GM21529 (cell line): ENCODE measurements around the gene TMEM127.
"Not testable (repeated sequence)": the region's sequence is repeated elsewhere in the genome, so short reads cannot be mapped to it uniquely, and the experiment has no call there.

Source experiments
- ATAC-seq: cut with Tn5 transposase; IDR thresholded peaks from one replicate; pipeline ENCODE4 v1.9.1; 2021; ENCODE audit not compliant: unreplicated experiment

TMEM127 gene

DNA sequence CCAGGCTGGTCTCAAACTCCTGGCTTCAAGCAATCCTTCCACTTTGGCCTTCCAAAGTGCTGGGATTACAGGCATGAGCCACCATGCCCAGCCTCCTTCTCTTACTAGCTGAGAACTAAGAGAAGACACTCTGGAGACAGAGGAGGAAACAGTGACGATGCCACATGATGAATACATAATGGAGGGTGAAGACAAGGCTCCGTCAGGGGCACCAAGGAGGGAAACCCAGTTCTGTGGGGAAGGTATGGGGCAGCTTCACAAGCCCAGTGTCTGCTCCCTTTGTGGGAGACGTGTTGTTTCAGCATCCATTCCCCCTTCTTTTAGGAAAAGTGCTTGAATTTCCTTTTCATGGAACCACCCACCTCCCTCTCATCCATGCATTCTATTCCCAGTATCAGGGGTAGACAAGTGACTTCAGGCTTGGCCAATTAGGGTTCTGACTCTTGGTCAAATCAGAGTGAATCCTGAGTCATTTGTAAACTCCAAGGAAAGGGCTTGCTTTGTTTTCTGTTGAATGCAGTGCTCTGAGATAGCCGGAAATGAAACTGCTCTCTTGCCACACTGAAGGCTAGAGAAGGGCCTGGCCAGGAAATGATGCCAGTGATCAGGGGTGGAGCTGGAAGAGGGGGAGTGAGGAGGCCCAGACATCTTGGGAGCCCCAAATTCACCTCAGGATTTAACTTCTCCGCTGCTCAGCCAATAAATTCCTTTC is 23.7 kb downstream of the TMEM127 start:
- ATAC-seq, result peak; percentile 90

DNA sequence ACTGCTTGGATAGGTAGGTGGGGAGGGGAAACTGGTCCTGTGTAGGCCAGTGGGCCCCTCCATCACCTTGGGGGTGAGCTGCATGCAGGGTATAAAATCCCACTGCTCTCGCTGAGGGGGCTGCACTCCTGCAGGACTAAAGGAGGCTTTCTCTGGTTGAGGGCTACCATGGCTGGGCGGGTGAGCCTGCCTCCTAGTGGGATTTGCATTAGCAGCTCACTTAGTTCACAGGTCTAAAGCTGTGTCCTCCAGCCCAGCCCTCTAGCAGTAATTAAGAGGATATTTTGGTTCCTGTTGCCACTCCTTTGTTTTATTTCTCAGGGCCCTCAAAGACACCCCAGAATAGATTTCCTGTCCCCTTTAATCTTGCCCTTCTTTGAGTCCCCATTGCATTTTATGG is 24.6 kb downstream of the TMEM127 start:
- no peak for ATAC-seq

DNA sequence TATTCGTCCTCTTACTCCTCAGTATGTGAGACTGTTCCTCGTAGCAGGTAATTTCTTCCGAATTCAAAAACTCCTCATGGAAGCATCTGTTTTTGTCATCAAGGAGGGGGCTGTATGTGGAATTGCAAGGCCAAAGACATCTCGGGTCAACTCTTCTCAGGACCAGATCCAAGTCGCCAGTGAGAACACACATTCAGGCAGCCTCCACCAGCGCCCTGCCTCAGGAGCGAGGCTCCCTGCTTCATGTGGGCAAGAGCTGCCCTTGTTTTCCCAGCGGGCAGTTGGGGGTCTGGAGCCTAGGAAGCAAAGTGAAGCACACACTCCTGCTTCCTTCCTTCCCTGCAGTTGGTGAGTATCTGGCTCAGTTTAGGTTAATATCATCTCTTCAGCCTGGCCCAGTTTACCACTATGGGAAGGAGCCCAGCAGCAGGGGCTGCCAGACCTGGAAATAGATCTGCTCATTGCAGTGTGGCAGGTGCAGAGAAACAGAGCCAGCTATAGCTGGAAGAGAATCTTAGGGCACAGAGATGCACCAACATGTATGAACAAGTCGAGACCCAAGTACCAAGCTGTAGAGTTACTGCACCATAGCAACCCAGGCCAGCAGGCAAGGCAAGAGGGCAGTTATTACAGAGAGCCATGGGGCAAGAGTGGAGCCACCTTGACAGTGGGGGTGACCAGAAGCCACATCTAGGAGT is 25.3 kb downstream of the TMEM127 start:
- ATAC-seq, result no peak

DNA sequence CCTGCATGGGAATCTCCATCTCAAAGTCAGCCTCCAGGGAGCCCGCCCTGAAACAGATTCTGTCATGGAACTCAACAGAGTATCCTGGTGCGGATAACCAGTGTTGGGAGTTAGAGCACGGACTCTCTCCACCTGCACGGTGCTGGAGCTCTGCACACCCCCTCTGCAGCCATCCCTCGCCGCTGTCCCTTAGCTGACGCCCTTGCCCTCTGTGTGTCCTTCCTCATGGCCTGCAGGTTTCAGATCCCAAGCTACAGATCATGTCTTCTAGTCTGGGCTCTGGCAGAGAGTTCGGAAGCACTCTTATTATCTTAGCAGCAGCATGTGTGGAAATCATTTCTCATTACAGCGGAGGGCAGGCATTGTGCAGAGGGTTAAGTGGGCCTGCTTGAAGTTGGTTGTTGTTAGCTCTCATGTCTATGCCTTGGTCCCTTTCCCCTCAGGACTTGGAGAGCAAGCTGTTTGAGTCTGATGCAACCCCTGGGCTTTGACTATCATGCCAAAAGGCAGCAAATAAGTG is 26.0 kb downstream of the TMEM127 start:
- no peak for ATAC-seq

DNA sequence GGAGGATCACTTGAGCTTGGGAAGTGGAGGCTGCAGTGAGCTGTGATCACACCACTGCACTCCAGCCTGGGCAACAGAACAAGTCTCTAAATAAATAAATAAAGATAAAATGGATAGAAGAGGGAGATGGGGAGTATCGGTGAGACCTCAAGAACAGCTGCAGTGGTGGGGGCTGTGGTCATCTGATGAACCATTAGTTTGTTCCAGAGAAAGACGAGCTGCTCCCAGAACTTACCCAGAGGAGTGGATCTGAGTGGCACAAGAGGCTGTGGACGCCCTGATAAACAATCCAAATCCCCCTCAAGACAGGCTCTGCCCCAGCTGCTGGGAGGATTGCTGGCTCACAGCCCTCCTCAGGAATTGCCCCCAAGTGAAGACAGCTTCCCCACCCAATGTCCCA is 26.7 kb downstream of the TMEM127 start:
- ATAC-seq, result no peak

DNA sequence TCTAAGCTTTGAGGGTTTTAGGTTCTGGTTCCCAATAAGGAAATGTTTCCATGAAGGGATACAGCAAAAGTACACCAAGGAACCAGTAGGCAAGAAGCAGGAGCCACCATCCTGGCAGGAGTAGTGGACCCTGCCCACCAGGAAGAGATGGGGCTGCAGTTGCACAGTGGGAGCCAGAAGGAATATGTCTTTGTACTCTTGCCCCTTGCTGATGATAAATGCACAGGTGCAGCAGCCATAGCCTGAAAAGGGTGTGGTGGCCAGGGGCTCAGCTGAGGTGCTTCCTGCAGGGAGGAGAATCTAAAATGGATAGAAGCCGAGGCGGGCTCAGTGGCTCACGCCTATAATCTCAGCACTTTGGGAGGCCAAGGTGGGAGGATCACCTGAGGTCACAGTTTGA is 27.5 kb downstream of the TMEM127 start:
- no peak for ATAC-seq

DNA sequence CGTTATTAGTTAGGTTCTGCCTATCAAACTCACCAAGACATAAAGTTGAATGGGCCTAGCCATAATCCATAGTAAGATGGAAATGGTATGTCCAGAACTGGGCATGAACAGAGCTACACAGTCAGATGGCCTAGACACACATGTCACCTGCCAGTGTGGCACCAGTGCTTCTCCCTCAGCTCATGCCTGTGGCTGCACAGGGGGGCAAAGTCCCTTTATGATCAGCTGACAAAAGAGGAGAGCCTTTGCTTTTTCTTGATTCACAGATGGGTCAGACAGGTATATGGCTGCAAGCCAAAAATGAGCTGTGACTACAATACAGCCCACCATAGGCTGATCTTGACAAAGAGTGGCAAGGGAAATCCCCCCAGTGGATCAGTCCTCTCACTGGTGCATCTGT is 28.9 kb downstream of the TMEM127 start:
- ATAC-seq, result no peak

DNA sequence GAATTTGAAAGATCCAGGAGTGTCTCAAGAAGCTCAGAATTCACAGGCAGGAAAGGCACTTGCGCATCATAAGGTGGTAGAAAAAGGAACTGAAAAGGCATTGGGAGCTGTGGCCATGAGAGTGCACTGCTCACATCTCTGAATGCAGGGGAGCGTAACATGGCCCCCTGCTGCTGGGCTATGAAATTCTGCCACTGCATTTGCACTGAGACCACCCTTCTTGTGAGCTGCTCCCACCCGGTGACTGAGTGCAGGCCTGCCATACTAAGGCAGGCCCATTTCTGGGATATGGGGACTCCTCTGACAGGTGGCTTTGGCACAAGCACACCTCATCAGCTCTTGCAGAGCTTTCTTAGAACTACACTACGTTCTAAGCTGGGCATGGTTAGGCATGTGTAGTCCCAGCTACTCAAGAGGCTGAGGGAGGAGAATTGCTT is 31.9 kb downstream of the TMEM127 start:
- ATAC-seq, result peak; percentile 94

DNA sequence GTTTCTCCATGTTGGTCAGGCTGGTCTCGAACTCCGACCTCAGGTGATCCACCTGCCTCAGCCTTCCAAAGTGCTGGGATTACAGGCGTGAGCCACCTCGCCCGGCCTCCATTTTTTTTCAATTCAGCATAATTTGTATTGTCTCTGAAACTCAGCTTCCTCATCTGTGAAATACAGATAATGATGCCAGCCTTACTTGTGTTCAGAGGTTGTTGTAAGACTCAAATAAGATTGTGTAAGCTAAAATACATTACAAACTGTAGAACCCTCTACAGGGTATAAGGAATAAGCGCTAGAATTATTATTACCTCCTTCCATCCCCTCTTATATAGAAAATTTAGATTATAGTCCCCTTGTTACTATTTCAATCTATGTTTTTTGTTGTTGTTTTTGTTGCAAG is 32.4 kb downstream of the TMEM127 start:
- ATAC-seq, result no peak

DNA sequence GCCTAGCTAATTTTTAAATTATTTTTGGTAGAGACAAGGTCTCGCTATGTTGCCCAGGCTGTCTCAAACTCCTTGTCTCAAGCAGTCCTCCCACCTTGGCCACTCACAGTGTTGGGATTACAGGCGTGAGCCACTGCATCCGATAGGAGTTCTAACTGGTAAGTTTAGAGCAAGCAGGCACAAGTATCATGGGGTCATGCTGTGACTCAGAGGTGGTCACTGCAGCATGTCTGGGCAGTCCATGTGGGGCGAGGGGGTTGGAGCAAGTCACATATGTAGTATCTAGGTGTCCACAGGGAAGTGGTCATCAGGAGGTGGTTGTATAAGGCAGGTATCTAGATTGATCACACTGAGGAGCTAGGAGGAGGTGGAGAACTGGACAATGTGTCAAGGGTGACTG is 34.5 kb downstream of the TMEM127 start:
- ATAC-seq, result no peak

DNA sequence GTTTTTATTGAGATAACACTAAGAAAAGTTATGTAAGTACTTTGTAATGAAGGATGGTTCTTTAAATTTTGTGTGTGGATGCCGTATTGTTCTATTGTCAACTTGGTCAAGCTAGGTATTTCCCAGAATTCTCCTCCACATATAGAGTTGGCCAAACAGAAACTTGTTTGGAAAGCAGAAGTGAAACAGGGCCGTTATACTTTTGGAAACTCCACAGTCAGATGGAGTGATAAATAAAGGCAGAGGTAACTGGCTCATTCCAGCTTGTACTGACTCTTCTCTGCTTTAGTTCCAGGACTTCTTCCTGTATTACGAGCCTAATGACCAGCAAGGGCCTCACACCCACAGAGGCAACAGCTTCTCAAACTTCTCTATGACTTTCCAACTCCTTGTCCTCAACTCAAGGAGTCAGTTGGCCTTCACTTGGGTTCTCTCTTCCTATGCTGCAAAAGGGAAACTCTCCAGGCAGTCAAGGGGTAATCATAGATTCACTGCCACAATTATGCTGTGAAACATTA is 40.7 kb downstream of the TMEM127 start:
- ATAC-seq, result peak; percentile 90

DNA sequence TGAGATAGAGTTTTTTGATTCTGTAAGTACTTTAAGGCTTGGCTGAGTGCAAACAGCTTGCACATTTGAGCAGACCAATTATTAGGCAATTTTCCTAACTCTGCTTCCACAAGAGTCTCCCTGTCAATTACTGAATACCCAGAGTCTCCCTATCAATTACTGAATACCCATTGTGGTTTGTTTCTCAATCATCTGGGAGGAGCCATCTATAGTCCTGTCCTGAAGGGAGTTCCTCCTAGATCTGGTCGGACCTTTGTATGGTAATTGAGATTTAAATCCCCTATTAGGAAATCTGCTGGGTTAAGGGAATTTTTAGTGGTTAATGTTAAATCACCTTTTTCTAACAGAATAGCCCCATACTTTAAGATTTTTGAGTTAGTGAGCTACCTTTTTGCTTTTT is 44.7 kb downstream of the TMEM127 start:
- not testable (repeated sequence) for ATAC-seq

DNA sequence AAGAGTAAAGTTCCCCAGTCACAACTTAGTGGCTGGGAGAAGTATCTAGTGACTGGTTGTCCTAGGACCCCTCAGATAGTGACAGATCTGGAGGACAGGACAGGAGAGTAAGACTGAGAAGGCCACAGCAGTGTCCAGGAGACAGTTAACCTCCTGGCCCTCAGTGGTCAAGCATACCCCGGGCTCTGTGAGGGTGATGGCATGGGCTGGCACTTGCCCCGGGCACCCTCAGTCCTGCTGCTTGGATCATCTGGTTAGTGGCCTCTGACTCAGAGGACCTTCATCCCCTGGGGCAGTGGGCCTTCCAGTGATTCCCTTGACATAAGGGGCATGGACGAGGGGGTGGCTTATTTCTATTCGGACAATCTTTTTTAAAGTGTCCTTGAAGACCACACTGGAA is 45.8 kb downstream of the TMEM127 start:
- ATAC-seq, result not testable (repeated sequence)

DNA sequence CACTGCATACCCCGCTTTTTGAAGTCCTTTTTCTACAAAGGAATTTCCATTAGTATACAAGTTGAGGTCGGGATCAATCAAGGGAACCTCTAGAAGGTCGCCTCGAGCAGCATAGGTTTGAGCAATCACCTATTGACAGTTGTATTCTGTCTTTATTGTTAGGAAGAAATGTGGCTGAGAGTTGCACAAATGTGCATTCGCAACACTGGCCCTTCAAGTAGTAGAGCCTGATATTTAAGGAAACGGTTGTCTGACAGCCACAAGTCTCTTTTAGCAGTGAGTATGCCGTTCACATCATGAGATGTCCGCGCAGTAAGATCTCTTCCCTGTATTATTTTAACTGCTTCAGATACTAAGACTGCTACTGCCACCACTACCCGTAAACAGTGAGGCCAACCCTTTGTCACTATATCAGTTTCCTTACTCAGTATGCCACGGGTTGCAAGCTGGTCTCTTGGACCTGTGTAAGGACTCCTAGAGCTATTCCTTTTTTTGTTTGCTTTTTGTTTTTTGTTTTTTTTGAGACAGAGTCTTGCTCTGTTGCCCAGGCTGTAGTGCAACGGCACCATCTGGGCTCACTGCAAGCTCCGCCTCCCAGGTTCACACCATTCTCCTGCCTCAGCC is 47.2 kb downstream of the TMEM127 start:
- no peak for ATAC-seq

DNA sequence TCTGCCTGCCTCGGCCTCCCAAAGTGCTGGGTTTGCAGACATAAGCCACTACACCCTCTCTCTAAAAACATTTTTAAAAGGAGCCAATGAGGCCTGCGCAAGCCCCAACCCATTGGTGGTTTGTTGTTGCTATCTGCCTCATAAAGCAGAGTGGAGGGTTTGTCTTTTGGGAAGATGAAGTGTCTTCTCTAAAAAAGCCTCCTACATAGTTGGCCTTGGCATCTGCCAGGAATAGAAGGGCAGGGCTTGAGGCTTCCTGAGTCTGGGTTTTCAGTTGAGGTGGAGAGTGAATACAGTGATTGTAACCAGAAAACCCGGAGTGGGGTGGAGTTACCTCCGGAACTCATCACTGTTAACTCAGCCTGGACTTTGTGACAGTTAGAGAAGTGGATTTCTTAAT is 51.2 kb downstream of the TMEM127 start:
- no peak for ATAC-seq

DNA sequence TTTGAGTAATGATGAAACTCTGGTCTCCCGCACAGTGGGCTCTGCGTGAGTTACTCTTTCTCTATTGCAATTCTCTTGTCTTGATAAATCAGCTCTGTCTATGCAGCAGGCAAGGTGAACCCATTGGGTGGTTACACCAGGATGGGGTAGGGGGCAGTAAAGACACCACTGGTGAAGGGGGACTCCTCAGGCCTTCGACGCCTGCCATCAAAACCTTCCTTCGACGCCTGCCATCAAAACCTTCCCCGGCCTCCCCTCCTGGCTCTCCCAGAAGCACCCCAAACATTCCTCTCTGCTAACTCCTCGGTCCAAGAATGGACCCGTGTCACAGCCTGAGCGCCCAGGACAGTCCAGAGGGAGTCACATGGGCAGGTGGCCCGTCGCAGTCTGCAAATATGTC is 52.4 kb downstream of the TMEM127 start:
- ATAC-seq, result no peak

DNA sequence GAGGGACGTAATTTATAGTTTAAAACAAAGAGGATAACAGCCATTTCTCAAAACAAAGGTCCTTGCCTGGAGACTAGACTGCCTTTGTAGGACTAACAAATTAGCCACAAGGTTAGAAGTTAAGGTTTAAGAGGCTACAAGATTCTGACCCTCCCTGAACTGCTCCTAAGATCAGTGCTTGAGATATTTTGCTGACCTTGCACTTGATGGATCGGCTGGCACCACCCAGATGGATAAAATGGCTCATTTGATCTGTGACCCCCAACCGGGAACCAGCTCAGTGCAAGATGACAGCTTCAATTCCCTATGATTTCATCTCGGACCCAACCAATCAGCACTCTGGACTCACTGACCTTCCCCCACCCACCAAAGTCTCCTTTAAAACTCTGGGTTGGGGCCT is 53.5 kb downstream of the TMEM127 start:
- no peak for ATAC-seq

DNA sequence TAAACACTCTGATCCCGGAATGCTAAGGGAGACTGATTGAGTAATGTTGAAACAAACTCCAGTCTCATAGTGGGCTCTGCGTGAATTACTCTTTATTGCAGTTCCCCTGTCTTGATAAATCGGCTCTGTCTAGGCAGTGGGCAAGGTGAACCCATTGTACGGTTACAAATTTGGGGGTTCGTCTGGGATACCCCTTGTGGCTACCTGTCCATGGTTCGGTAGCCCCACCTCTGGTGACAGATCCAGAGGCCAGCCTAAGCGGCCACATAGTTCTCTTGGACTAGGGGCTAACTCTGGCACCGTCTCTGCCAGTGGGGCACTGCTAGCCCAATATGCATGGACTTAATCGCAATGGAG is 56.1 kb downstream of the TMEM127 start:
- no peak for ATAC-seq

DNA sequence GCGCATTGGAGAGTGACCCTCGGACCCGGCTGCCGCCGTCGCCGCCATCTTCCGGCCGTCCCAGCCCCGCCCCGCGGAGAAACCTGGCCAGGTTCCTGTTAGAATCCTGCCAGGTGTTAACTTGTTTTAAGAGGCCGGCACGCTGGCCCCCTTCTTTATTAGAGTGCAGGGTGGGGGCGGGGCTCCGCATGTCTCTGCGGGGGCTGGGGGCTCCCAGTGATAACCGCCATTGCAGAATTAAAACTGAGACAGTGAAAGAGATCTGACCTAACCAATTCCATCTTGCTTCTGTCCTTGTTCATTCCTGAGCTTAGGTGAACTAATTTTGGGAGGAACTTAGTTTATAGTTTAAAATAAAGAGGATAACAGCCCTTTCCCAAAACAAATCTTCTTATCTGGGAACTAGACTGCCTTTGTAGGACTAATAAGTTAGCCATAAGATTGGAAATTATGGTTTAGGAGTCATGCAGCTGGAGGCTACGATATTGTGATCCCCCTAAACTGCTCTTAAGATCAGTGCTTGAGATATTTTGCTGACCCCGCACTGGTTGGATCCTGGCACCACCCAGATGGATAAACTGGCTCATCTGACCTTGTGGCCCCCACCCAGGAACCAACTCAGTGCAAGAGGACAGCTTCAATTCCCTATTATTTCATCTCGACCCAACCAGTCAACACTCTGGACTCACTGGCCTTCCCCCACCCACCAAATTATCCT is 56.6 kb downstream of the TMEM127 start:
- ATAC-seq, result no peak

DNA sequence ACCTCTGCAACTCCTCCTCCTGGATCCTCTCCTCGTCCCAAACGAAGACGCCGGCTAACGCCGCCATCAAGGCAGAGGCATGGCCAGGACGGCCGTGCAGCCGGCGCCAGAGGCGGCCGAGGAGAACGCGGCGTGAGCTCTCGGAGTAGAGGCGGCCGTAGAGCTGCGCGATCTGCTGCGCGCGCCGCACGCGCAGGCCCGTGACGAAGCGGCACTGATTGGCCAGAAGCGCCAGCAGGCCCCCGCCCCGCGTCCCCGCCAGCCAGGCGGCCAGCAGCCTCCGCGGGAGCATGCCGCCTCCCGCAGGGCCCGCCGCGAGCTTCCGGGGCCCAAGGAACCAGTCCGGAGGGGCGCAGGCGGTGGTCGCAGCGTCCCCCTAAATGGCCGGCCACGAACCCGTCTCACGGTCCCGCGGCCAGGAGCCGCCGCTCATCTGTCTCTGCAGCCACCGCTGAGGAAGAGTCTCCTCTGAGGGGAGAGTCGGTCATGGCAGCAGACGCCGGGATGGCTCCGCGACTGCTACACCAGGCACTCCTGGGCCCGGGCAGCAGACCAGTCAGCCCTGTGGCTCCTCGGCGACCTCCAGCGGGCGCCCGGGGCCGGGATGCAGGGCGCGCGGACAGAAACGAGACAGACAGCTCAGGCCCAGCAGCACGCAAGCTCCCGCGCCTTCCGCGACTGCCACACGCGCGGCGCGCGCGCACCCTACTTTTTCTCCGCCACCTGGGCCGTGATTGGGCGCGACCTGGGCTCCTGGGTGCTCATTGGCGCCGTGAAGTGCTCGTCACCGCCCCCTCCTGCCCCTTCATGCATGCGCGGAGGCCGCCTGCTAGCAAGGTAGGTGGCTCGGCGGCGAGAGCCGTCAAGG is 57.4 kb downstream of the TMEM127 start, which contains the start of gene STARD7:
TSS of gene STARD7 (minus strand) at position 685 of the 868 bp plus-strand sequence. CDS start at position 292, 393 bp downstream.
- ATAC-seq, result peak; percentile 89
